Measurements from ENCODE around the gene TRAFD1. TPM values are rescaled to one million over a fixed set of nuclear protein-coding genes. Genes with fewer than 3 reads are reported as not detected.

Gene TRAFD1
- polyA plus RNA-seq, 3 donors = 8.4 to 21.7 (median 16.2) TPM

DNA sequence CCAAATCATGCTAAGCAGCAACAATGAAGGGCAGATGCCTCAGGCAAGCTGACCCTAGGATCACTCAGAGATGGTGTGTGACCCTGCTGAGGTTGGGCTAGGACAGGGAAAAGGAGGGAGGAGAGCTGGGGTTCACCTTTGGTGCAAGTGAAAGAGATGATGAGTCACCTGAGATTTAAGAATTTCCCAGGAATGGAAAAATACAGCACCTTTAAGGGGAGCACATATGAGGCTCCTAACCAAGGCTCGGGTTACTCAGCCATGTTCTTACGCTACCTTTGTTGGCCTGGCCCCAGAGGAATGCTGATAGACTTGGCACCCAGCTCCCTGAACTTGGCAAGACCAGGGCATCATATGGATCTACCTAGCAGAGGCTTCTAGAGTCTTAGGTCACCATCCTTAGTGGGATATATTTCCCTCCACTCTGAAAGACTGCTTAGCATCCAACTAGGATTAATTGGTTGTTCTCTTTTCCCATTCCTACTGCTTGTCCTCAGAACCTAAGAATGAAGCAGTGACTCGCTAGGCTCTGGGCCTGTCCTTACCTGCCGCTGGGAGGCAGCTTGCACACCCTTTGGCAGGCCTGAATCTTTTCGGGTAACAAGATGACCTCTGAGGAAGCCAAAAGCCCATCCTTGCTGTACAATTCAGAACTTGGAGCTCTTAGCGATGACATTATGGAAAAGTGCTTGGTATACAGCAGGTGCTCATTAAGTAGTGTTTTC, 12.8 kb upstream of the TRAFD1 start:
- H3K27ac ChIP-seq (ENCODE audit: low read depth, low read length) = no peak overlapping the region
- 72 to 91% (median 90%) methylated on average over 6 of the region's 6 CpGs for WGBS, 3 donors

DNA sequence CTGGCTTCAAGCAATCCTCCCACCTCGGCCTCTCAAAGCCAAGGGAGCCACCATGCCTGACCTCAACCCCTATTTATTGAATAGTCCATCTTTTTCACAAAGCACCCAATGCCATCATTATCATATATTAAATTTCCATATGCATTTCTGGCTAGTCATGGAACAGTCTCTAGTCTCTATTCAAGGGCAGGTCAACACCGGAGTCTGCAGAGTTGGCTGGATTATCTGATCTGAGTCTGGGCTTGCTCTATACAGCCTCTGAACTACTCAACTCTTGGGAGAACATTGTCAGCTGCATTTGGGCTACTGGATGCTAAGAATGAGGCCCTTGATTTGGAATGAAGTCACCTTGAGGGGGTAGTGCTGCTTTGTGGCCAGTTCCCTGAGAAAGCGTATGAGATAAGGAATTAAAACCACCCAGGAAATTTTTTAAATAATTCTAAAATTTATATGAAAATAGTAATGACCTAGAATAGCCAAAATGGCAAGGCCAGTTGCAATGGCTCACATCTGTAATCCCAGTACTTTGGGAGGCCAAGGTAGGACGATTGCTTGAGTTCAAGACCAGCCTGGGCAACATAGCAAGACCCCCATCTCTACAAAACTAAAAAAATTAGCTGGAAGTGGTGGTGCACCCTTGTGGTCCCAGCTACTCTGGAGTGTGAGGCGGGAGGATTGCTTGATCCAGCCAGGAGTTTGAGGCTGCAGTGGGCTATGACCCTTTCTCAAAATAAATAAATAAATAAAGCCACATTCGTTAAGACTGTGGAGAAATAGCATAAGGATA, 9.9 kb upstream of the TRAFD1 start:
- 90 to 94% (median 94%) methylated on average over 6 of the region's 6 CpGs for WGBS, 3 donors
- no peak overlapping the region for H3K27ac ChIP-seq (ENCODE audit: low read depth, low read length)

DNA sequence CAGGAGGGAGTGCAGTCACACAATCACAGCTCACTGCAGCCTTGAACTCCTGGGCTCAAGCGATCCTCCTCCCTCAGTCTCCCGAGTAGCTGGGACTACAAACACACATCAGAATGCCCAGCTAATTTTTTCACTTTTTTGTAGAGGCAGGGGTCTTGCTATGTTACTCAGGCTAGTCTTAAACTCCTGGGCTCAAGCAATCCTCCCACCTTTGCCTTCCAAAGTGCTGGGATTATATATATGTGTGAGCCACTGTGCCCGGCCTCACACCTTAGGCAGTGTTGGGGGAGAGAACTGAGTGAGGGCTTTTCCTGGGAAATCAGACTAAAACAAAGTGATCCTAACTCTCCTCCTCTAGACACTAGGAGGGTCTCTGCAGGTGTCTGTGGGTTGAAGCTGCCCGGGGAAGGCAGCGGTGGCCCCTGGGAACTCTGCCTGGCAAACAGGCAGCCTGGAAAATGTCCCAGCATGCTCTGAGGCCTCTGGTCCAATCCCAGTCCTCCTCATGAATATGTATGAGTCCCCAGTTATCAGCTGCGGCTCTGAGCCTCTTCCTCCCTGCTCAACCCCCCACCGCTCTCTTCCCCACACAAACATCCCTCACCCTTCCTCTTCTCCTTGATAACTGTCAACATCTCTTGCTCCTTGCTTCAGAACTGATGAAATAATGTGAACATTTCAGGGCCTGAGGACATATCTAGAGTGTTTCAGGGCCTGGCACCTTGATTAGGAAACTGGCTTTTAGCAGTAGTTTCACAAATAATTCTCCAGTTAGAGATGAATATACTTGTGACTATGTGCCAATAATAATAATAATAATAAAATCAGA, 8.9 kb upstream of the TRAFD1 start:
- 40 to 44% (median 44%) methylated on average over 7 of the region's 7 CpGs for WGBS, 3 donors
- no peak overlapping the region for H3K27ac ChIP-seq (ENCODE audit: low read depth, low read length)

DNA sequence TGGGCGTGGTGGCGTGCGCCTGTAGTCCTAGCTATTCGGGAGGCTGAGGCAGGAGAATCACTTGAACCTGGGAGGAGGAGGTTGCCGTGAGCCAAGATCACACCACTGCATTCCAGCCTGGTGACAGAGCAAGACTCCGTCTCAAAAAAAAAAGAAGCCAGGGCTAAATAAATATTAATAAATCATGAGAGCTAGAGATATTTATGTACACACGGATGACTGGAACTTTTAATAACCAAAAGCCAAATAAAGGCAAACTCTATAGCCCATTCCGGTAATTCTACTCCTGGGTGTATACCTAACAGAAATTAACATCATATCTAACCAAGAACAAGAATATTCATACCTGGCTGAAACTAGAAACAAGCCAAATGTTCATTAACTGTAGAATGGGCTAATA, 7.7 kb upstream of the TRAFD1 start:
- no peak overlapping the region for H3K27ac ChIP-seq (ENCODE audit: low read depth, low read length)
- 76 to 87% (median 83%) methylated on average over 8 of the region's 8 CpGs for WGBS, 3 donors

DNA sequence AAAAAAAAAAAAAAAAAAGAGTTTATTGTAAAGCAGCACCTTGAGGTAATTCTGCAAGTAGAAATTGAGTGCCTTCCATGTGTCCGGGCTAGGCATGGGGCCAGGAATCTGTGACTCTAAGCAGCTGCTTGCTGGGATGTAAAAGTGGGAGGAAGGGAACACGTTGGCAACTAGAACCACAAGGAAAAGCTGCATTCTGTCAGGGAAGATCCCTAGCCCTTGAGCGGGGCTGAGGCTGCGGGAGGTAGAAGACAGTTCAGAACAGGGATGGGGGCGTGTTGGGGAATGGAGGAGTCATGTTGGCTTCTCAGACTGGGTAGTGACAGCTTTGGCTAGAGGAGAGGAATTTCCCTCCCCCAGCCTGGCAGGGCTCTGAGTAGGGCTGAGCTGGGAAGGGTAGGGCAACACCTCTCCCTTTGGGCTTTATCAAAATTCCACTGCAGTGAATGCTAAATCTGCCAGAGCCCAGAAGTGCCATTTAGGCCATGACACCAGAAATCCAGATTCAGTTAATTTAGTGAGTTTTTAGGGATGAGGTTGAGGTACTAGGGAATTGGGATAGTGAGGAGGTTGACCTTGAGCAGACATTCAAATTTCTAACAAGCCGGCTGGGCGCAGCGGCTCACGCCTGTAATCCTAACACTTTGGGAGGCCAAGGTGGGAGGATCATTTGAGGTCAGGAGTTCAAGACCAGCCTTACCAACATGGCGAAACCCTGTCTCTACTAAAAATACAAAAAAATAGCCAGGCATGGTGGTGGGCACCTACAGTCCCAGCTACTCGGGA, 3.4 kb upstream of the TRAFD1 start:
- H3K27ac ChIP-seq (ENCODE audit: low read depth, low read length) = no peak overlapping the region
- WGBS, 3 donors = 35 to 59% (median 57%) methylated on average over 11 of the region's 11 CpGs

DNA sequence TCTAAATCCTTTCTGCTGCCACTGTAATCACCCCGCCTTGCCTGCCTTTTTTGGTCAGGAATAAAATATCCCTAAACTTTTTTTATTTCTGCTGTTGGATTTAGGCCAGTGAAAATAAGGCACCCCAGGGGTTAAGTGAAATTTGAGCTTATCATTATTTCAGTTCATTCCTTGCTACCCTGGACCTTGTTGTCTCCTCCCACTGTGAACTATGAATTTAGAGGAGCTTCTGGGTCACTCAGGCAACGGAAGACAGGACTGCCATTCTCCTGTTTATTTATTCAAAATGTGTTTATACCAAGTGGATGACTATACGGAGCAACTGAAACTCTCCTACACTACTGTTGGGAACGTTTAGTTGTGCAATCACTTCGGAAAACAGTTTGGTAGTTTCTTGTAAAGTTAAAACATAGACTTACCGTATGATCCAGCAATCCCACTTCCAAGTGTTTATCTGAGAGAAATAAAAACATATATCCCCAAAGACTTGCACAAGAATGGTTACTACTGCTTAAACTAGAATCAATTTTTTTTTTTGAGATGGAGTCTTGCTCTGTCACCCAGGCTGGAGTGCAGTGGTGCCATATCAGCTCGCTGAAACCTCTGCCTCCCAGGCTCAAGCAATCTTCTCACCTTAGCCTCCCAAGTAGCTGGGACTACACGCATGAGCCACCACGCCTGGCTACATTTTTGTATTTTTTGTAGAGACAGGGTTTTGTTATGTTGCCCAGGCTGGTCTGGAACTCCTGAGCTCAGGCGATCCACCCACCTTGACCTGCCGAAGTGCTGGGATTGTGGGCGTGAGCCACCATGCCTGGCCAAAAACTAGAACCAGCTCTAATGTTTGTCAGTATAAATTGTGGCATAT, 2.3 kb upstream of the TRAFD1 start:
- WGBS, 3 donors = 59 to 63% (median 62%) methylated on average over 12 of the region's 12 CpGs
- no peak overlapping the region for H3K27ac ChIP-seq (ENCODE audit: low read depth, low read length)

DNA sequence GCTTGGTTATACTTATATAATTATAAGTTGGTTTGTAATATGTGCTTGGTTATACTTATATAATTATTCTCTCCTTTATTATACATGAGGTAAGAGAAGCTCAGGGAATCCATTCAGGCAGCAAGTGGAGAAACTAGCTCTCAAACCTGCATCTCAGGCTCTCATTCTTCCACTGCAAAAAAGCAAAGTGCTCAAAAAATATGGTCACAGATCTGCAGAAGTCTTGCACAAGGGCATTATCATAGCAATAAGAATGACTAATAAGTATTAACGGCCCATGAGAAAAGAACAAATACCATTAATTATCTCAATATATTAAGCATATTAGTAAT, 476 bp upstream of the TRAFD1 start:
- H3K27ac ChIP-seq (ENCODE audit: low read depth, low read length) = no peak overlapping the region
- WGBS, 3 donors = 0 to 6% (median 3%) methylated on average over 1 of the region's 1 CpG

DNA sequence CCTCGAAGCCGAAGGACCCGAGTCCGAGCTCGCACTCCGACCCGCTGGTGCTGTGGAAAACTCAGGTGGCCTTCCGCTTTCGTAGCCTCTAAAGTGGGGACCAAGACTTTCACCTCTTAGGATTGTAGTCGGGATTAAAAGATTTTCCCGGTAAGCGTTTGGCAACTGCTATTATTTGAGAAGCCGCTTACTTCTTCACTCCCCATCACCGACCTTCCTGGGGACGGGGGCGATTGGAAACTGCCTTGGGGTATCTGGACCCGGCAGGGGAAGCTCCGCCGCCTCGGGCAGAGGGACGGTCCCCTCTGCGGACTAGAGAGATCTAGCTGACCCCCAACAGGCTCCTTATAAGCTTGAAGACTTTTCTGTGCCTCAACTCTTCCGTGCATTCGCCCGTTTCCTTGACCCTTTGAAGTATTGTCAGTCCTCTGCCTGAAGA, 659 bp downstream of the TRAFD1 start:
- peak overlapping the region; percentile 82 for H3K27ac ChIP-seq (ENCODE audit: low read depth, low read length)
- WGBS, 3 donors = 3 to 4% (median 3%) methylated on average over 25 of the region's 25 CpGs

DNA sequence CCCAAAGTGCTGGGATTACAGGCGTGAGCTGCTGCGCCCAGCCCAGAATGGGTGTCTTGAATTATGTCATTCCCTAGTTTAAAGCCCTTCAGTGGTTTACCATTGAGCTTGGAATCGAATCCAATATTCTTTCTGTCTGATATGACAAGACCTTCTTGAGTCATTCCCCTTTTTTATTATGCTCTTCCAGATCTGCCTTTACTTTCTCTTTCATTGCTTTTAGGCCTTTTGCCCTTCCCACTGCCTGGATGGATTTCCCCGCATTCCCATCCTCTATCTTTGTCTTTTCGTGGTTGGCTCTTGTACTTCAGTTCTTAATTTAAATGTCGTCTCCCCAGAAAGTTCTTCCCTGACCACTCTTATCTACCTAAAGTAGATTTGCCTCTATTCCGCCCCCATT, 1.6 kb downstream of the TRAFD1 start:
- H3K27ac ChIP-seq (ENCODE audit: low read depth, low read length) = no peak overlapping the region
- WGBS, 3 donors = 76 to 84% (median 79%) methylated on average over 7 of the region's 7 CpGs

DNA sequence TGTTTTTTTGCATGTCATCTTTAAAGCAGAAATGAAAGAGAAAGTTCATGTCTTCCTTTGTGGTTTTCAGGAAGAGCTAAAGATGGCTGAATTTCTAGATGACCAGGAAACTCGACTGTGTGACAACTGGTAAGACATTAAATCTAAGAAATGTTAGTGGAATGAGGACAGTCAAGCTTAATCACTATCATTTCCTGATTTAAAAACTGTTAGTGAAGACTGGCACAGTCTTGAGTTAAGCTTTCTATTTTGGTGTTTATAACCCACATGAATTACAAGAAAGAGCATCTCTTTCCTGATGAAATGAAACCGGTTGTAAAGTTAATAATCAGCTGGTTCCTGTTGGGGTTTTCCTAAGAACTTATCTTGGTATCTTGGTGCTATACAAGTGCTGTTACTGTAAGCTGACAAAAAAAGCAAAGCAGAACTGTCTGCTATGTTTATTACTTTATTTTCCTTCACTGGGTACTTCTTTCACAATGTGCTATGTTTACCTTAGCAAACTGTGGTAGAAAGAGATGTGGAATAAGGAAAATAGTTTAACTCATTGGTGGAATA, 5.2 kb downstream of the TRAFD1 start:
- H3K27ac ChIP-seq (ENCODE audit: low read depth, low read length) = no peak overlapping the region
- 16 to 46% (median 19%) methylated on average over 2 of the region's 2 CpGs for WGBS, 3 donors

DNA sequence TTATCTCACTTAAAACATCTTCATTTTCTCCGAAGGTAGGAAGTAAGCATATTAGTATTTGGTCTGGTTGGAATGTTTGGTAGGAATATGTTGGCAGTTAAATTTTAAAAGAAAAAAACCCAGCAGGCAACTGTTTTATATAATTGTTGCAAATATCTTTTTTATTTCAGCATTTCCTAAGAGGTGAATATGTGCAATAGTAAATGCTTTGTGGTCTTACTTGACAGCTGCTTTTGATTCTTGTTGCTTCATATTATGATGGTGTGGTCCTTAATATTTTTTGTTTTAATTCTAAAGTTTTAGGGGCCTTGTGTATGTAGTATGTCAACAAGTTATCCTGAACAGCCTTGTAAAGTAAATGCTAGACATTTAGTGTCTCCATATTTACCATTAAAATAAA, 6.3 kb downstream of the TRAFD1 start:
- no peak overlapping the region for H3K27ac ChIP-seq (ENCODE audit: low read depth, low read length)
- 68 to 74% (median 69%) methylated on average over 1 of the region's 1 CpG for WGBS, 3 donors

DNA sequence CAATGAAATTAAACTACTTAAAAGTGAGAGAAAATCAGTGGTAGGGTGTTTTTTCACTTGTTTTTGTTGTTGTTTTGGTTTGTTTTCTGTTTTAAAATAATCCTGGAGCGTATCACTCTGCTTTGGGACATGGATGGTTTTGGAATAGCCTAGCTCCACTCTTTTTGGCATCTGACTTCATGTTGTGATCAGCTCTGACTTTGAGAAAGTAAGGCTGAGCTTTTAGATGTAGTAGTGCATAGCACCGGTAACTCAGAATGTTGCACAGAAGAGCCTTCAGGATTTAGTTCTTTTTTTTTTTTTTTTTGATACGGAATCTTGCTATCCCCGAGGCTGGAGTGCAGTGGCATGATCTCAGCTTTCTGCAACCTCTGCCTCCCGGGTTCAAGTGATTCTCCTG, 8.1 kb downstream of the TRAFD1 start:
- no peak overlapping the region for H3K27ac ChIP-seq (ENCODE audit: low read depth, low read length)
- 92 to 99% (median 94%) methylated on average over 5 of the region's 5 CpGs for WGBS, 3 donors

DNA sequence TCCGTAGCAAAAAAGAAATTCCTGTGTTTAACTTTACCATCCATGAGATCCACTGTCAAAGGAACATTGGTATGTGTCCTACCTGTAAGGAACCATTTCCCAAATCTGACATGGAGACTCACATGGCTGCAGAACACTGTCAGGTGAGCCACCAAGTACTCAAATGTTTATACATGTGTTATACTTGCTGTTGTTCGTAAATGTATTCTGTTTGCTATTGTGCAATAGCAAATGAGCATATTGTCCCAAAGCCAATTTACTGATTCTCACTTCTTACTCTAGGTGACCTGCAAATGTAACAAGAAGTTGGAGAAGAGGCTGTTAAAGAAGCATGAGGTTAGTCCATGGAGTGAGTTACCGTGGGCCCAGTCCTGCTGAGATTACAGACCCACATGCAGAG, 9.4 kb downstream of the TRAFD1 start:
- no peak overlapping the region for H3K27ac ChIP-seq (ENCODE audit: low read depth, low read length)

DNA sequence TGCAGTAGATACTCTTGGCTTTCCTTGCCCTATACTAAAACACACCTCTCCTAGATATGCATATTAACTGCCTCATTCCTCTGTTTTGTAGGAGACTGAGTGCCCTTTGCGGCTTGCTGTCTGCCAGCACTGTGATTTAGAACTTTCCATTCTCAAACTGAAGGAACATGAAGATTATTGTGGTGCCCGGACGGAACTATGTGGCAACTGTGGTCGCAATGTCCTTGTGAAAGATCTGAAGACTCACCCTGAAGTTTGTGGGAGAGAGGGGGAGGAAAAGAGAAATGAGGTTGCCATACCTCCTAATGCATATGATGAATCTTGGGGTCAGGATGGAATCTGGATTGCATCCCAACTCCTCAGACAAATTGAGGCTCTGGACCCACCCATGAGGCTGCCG, 15.4 kb downstream of the TRAFD1 start:
- WGBS, 3 donors = 58 to 95% (median 66%) methylated on average over 5 of the region's 5 CpGs
- no peak overlapping the region for H3K27ac ChIP-seq (ENCODE audit: low read depth, low read length)

More for the DNA sequence above, 9.4 kb downstream of the TRAFD1 start:
- WGBS, 3 donors = 84 to 92% (median 87%) methylated on average over 3 of the region's 3 CpGs

DNA sequence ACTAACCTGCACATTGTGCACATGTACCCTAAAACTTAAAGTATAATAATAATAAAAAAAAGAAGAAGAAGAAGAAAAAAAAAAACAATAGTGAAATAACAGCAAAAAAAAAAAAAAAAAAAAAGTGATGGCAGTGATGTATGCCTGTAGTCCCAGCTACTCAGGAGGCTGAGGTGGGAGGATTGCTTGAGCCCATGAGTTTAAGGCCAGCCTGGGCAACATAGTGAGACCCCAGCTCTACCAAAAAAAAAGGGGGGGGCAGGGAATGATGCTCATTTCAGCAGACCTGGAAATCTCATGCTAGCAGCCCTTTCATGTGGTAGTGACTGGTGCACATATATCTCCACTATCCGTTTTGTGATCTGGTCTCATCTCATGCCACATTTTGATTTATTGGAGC, 20.8 kb downstream of the TRAFD1 start:
- WGBS, 3 donors = 86 to 89% (median 86%) methylated on average over 1 of the region's 1 CpG
- no peak overlapping the region for H3K27ac ChIP-seq (ENCODE audit: low read depth, low read length)

DNA sequence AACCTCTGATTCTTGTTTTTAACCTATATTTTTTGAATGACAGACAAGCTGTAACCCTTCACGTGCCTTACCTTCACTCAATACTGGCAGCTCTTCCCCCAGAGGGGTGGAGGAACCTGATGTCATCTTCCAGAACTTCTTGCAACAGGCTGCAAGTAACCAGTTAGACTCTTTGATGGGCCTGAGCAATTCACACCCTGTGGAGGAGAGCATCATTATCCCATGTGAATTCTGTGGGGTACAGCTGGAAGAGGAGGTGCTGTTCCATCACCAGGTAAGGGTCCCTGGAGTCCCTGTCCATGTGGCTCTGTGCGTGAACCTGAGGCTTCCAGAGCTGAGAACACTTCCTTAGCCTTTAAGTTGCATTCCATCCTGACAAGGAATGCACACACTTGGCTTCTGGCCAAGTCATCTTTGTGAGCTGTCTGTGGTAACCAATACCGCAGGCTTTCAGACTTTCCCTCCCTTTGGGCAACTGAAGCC, 22.7 kb downstream of the TRAFD1 start:
- 78 to 84% (median 78%) methylated on average over 3 of the region's 3 CpGs for WGBS, 3 donors
- H3K27ac ChIP-seq (ENCODE audit: low read depth, low read length) = no peak overlapping the region

DNA sequence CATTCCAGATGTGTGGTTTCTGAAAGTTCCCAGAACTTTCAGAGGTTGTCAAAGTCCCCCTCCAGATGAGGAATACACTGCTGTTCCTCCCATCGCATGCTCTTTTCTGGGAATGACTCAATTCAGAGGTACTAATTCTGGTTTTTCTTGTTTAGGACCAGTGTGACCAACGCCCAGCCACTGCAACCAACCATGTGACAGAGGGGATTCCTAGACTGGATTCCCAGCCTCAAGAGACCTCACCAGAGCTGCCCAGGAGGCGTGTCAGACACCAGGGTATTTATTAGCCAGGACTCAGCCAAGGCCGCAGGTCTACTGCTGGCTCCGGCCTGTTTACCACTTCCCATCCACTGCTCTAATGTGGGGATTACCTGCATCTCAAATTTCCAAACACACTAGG, 24.2 kb downstream of the TRAFD1 start:
- H3K27ac ChIP-seq (ENCODE audit: low read depth, low read length) = no peak overlapping the region
- 69 to 96% (median 88%) methylated on average over 5 of the region's 5 CpGs for WGBS, 3 donors

Data from adipose tissue (tissue), 3 donors.